GM21528 (cell line): ENCODE data around the gene AGXT.

ENCODE experiments used
- ATAC-seq: cut with Tn5 transposase; IDR thresholded peaks from one replicate; pipeline ENCODE4 v1.9.1; 2021; ENCODE audit warnings: mild to moderate bottlenecking, moderate library complexity; ENCODE audit not compliant: unreplicated experiment, low FRiP score

AGXT gene

DNA sequence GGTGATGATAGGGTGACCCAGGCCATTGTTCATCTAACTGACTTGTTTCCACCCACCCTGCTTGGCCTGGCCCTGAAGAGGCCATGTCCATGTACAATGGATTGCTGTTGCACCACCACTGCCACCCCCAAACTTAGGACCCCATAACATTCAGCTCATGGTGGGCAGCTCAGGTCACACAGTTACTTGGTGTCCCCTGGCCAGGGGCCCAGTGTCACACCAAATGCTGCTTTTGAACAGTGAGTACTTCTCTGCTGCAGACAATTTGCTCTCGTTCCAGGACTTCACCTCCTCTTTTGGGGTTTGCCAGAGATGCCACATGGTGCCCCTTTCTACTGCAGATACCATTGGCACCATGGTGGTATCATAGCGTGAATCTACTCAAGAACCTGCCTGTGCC is 15.6 kb downstream of the AGXT start:
- no peak for ATAC-seq

DNA sequence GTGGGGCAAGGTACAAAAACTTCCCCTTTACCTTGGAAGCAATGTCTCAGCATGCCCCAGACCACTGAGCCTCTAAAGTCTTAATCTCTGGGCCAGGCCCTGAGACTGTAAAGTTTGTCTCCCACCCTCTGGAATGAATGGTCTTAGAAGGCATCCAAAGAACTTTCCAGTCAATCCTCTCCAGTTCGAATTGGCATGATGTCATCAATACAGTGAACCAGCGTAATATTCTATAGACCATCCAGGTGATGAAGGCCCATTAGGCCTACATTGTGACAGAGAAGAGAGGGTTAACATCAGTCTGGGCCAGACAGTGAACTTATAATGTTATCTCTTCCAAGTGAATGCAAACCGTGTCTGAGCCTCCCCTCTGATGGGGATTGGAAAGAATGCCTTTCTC is 16.1 kb downstream of the AGXT start:
- ATAC-seq, result no peak

DNA sequence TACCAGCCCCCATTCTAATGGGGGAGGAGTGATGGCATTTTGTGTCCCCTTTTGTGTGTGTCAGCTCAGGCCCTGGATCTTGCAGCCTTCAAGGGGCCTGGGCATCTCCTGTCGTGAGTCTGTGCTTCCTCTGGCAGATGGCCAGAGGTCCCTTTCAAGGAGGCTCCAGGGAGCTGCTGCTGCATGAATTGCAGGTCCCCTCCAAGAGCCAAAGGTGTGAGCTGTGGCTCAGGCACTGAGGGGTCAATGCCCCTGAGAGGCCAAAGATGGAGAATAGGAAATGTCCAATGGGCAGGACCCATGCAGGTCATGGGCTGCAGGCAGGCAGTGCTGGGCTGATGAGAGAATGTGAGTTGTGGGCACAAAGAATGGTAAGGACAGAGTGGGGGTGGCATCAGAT is 16.9 kb downstream of the AGXT start:
- ATAC-seq, result no peak

DNA sequence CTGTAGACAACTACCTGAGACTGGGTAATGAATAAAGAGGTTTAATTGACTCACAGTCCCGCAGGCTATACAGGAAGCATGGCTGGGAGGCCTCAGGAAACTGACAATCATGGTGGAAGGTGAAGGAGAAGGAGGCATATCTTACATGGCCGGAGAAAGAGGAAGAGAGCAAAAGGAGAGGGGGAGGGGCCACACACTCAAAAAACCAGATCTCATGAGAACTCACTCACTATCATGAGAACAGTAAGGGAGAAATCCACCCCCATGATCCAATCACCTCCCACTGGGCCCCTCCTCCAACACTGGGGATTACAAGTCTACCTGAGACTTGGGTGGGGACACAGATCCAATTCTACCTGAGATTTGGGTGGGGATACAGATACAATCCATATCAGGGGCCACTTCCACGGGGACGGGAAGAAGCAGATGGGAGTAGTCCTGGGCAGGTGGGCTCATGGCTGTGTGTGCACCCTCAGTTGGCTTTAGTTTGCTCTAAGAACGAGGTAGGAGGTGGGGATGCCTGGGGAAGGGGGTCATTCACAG is 17.5 kb downstream of the AGXT start:
- ATAC-seq, result no peak

DNA sequence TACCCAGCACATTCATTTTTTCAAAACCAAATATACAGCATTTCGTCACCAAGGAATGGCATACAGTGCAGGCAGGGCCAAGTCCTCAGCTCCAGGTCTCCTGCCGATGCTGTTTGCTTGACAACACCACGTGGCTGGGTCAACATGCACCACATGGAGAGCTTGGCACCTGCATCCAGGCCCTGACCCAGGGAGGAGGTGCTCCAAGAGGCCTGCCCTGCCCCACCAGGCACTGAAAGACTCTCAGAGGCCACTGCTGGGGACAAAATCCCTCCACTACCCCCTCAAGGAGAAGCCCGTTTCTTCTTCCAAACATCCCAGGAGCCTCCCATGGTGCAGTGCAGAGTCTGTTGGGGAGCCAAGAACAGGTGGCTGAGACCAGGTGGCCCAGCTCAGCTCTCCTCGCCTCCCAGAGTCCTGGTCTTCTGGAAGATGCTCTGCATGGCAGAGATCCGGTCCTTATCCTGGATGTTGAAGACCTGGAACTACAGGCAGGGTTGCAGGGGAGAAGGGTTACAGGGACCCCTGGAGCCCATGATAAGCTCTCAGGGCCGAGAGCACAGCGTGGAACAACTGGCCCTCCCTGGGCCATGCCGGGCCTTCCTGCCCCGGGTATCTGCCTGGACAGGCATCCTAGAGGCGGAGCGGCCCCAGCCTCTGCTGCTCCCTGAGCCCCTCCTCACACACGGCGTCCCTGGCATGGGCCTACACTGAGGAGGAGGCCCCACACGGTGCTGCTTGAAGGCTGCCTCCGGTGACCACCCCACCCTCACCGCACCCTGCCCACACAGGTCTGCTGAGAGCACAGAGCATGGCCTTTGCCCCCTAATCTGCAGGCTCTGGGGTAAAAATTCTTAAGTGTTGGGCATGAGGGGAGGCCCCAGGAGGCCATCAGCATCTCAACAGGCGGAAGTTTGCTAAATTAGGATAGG is 18.3 kb downstream of the AGXT start:
- no peak for ATAC-seq

DNA sequence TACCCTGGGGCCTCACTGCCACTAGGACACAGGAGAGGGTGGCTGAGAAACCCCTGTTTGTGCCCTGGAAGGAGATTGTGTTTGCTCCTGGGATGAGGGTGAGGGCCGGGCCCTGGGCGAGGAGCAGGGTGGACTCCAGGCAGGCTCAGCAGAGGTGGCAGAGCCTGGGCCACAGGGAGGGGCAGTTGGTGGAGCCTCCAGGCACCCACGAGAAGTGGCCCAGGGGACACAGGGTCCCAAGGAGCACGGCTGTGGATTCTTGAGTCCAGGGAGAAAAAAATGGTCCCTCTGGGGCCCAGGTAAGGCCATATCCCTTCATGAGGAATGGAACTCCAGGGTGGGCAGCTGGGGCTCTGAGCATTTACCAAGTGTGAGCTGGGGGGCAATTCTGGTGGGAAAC is 19.0 kb downstream of the AGXT start:
- ATAC-seq, result no peak

DNA sequence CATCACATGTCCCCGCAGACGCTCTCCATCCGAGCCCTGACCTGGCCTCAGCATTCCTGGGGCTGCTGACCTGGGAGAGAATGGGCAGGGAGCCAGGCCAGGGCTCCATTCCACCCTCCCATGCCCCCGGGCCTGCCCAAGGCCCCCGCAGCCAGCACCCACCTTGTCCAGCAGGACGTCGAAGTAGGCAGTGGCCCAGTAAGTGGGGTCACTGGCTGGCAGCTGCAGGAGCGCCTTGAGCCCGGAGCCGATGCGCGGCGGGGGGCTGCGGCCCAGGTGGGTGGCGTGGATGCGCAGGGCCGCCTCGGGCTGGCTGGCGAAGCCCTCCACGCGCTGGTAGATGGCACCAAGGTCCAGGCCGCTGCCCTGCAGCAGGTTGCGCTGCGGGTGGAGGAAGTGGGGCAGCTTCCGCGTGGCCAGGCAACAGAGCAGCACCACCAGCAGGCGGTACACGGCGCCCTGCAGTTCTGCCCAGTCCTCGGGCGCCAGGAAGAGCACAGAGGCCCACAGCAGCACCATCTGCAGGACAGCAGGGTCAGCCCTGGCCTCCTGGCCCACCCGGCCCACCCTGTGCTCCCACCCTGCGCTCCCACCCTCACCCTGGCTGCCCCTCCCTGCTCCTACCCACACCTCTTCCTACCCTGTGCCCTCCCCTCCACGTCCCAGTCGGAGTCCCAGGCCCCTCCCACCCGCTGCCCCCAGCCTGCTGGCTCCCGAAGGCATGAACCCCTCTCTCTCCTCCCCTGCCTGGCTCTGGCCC is 19.7 kb downstream of the AGXT start:
- no peak for ATAC-seq

DNA sequence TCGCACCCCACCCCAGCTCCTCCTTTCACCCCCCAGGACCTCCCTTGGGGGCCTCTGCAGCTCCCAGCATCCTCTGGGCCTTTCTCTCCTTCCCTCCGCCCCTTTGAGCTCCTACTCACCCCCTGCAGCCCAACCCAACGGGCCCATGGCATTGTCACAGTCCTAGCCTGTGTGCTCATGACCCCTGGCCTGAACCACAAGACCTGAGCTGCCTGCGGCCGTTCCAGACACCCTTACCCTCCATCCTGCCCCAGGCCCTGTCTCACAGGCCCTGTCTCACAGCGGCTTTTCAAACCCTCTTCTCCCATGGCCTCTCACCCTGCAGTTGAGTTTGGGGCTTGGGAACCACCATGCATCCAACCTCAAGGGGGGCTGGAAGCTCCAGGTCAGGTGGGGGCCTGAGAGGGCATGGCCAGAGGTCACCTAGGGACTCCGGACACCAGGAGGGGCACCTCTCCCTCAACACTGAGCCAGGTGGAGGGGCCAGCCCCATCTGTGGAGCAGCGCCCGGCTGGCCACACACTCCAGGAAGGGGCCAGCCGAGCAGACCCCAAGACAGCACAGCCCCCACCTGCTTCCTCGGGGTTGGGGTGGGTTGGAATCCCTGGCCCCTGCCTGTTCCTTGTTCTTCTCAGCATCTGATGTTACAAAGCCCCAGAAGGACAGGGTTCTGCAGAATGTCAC is 20.4 kb downstream of the AGXT start:
- no peak for ATAC-seq

DNA sequence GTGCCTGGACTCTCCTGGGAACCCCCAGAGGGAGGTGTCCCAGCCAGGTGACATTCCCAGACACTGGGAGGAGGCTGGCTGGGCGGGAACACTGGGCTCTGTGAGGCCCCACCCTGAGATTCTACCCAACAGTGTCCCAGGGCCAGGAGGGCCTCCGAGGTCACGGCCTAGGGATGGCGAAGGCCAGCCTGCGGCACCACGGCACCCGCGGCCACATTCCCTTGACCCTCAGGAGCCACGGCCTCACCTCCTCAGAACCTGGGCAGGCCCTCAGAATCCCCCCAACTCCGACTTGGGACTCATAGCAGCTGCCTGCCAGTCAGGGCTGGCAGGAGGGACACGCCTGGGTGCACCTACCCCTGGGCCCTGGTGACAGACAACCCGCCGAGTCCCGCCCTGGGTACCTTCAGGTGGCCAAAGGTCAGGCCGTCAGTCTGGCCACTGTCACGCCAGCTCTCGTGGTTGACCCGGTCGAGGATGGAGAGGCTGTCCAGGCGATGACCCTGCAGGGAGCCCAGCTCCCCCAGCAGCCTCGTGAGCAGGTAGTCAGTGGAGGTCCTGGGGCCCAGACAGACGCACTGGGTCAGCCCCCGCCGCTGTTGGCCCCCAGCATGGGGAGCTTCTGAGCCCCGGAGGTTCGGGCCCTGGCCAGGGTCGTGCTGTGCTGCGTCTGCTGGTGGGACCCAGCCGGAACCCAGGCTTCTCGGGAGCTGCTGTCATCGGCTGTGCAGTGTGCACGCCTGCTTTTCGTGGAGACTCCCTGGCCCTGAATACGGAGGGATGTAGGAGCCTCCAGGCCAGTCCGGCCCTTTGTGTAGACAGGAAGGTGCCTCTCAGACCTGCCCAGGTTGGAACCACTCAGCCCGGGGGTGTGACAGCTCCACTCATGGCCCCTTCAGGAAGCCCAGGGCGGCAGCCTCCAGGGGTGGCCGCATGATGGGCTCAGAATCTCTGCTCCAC is 21.3 kb downstream of the AGXT start:
- no peak for ATAC-seq

DNA sequence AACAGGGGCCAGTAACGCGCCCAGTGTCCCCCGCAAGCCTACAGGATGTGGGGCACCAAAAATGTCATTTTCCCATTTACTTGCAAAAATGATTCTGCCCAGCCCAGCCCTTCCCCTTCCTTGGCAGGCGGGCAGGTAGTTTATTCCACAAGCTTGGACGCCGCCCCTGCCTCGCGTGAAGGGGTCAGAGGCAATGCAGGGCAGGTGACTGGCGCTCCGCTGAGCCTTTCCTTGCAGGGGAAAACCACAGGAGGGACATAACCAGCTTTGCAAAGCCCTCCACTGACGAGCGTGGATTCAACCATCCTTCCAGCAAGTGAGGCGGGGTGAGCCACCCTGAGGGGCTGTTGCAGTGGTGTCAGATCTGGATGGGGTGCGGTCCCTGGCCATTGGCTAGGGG is 22.1 kb downstream of the AGXT start:
- no peak for ATAC-seq

DNA sequence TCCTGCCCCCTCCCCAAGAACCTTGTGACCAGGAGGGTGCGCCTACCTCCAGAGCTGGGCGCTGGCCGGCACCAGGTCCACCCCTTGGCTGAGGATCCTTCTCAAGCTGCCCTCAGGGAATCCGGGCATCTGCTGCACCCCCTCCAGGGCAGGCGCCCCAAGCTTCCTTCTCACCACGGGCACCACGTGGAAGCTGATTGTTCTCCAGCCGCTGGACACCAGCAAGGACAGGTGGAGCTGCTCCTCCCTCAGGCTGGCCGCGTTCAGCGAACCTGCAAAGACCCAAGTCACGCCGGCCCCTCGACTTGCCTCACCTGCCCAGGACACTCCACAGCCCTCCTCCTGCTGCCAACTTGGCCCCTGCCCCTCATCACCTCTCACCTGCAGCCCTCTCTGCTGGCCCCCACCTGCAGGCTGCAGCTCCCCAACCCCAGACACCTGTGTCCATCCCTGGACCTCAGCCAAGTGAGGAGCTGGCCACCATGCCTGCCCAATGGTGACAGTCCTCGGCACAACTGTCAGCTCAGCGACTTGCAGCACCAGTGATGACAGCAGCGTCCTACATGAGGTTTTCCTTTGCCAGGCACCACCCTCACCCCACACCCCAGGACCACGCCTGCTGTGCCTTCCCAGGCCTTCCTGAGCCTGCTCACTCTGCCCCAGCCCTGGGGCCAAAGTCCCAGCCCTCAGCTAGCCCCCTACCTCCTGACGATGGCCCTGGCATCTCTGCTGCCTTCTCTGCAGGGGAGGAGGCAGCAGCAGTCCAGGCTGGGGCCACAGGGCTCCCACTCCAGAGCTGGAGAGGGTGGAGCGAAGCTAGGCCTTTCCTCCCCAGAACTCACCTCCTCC is 23.1 kb downstream of the AGXT start:
- no peak for ATAC-seq

DNA sequence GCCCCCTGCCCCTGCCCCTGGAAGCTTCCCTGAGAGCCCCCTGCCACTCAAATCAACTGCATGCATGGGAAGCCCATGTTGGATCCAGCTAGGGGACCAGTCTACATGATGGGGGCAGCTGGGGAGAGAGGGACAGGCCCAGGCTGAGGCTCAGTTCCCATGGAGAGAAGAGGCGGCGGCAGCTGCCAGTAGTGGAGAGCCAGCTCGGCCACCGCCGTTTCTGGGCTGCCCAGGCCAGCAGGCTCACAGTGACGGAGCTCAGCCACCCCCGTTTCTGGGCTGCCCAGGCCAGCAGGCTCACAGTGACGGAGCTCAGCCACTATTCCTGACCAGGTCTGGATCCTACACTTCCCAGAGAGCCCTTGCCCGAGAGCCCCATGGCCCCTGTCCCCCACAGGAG is 23.7 kb downstream of the AGXT start:
- ATAC-seq, result no peak

DNA sequence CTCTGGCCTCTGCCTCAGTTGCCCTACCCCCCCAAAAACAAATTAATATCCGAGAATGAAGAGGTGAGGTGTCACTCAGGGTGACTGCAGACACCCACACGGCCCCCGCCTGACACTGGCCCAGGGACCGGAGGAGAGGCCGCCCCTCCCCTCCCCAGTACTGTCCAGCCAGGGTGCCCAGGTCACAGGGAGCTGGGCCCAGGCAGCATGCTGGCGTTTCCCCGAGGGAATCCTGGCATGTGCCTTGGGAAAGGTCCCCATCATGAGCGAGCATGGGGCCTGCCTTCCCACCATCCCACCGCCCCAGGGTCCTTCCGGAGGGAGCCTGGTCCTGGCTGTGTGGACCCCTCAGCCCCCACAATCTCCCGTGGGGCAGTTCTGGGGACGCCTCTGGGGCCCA is 24.3 kb downstream of the AGXT start:
- no peak for ATAC-seq

DNA sequence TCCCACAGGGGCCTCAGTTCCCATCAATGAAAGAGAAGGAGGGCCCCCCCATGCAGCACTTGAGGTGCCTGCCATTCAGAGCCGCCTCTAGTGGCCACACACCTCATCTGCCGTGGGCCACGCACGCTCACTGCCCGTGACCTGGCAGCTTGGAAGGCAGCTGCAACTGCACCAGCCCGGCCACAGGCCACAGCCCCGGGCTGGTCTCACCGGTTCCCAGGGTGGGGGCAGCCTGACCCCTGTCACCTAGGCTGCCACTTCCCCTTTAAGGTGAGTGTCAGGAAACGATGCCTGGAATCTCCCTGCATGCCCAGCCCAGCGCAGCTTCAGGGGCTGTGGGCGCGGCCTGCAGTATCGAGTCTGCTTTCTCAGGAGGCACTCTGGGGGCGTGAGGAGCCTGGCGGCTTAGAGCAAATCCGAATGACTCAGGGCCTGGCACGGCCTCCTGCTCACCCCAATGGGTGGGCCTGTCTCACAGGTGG is 24.8 kb downstream of the AGXT start:
- no peak for ATAC-seq

DNA sequence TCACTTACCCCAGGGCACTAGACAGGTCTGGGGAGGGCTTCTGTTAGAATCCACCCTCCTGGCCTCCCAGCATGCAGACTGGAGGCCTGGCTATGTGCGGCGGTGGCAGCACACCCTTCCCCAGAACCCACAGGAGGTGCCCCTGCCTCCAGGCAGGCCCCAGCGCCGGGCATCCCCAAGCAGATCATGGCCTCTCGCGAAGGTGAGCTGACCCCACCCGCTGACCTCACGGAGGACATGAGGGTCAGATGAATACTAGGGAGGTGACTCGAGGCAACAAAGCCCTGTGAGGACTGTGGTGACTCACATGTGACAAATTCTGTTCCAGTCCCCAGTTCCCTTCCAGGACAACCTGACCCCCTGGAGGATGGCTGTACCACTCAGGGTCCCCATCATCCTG is 25.4 kb downstream of the AGXT start:
- no peak for ATAC-seq

DNA sequence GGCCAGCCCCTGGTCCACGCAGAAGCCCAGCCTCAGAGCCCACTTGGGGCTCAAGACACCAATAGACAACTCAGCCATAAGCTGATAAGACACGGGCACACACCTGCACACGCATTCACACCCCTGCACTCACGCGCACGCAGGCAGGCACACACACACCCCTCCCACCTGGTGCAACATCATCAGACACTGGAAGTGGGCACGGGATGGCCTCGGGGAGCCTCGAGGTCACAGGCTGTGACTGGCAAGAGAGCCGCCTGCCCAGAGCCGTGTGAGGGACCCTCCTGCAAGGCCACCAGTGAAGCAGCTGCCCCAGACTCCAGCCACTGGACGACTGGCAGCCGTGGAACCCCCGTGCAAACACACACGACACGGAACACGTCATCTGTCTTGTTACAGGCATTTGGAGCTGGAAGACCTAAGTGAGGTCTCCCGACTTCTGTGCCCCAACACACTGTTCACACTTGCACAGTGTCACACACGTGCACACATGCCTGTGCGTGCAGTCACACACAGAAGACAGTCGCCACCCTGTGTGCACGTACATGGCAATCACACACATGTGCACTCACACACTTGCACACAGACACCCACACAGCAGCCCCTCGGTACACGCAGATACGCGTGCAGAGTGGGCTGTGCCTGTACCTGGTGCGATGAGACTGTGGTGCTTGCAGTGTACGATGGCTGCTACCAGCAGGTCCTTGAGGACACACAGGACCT is 26.4 kb downstream of the AGXT start:
- no peak for ATAC-seq

DNA sequence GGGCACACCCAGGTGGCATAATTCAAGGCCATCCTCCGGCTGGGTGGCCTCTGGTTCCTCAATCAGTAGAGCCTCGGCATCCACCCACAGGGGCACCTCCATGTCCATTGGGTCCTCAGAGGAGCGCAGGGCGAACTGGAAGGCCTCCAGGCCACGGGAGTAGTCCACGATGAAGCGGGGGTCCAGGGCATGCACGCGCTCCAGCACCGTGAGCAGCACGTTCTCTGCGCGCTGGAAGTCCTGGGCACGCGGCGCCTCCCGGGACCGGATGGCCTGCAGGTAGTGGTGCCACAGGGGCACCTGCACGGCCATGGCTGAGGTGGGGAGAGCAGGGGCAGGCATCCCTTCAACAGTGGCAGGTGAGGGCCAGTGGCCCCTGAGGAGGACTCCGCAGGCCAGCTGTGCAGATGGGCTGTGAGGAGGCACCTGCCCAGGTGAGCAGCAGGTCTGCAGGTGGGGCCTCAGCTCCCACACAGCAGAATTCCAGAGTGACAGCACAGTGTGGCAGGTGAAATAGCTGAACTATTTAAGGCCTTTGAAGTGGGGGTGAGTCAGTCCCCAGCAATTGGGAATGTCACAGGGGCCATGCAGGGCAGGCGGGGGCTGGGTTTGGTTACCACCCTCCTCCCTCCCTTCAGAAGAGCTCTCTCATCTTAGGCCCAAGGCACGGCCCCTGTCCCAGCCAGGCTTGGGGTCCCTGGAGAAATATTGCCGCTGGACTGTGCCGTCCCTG is 27.2 kb downstream of the AGXT start, which contains the start of gene MAB21L4:
TSS of gene MAB21L4 (minus strand) at position 501 of the 733 bp plus-strand sequence. CDS start at position 342, 159 bp downstream.
- ATAC-seq, result no peak
